DOHH2 (cell line): ENCODE results near the gene C10orf143.

Source experiments
- EZH2phosphoT487 ChIP-seq: fragments of 200-600 bp; sonication (generic); IDR thresholded peaks from 2 replicates; pipeline ENCODE4 v1.6.1; 2017; ENCODE audit warnings: borderline replicate concordance, mild to moderate bottlenecking, antibody characterized with exemption, low read length, moderate library complexity, mixed read lengths
- TF ChIP-seq, protein P1 (sequence below): fragments of 200-600 bp; sonication (generic); IDR thresholded peaks from one replicate; pipeline ENCODE4 v1.5.1; 2014; ENCODE audit warnings: antibody characterized with exemption, mild to moderate bottlenecking, low read depth, low read length; ENCODE audit not compliant: poor library complexity, severe bottlenecking

DNA sequence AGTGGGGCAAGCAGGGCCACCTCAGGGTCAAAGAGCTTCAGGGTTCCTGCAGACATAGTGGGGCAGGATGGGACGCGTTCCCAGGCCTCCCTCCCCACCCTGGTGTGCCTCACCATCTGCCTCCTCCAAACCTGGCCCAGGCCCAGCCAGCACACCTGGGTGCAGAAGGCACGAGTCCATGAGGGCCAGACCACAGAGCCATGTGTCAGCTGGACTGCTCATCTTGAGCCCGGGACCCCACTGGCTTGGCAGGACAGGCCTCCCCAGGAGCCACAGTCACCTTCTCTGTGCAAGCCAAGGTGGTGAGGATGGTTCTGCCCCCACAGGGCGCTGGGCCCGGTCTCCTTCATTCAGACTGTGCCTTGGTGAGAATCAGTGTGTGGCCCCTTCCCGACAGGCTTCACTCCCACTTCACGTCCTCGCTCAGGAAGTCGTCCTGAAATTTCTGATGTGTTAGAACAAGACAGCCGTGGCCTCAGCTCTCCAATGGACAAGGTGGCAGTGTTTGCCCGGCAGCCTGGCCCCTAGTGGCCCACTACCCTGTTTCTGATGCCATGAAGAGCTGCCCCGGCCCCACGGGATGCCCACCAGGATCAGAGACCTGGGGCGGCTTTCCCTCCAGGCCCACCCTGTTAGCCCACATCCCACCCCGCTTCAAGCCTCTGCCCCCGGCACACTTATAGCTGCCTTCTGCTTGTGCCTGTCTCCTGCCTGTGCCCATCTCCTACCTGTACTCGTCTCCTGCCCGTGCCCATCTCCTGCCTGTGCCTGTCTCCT is 87.0 kb downstream of the C10orf143 start:
- TF ChIP-seq, protein P1, sequence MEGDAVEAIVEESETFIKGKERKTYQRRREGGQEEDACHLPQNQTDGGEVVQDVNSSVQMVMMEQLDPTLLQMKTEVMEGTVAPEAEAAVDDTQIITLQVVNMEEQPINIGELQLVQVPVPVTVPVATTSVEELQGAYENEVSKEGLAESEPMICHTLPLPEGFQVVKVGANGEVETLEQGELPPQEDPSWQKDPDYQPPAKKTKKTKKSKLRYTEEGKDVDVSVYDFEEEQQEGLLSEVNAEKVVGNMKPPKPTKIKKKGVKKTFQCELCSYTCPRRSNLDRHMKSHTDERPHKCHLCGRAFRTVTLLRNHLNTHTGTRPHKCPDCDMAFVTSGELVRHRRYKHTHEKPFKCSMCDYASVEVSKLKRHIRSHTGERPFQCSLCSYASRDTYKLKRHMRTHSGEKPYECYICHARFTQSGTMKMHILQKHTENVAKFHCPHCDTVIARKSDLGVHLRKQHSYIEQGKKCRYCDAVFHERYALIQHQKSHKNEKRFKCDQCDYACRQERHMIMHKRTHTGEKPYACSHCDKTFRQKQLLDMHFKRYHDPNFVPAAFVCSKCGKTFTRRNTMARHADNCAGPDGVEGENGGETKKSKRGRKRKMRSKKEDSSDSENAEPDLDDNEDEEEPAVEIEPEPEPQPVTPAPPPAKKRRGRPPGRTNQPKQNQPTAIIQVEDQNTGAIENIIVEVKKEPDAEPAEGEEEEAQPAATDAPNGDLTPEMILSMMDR: no peak
- TF ChIP-seq EZH2phosphoT487: no peak
